Islet precursor cell (in vitro differentiated cells): ENCODE data around the gene EPB41L5.
"Not testable (repeated sequence)": the region's sequence is repeated elsewhere in the genome, so short reads cannot be mapped to it uniquely, and the experiment has no call there.

ENCODE experiments used
- DNase-seq: peaks from one replicate; pipeline ENCODE4 v3.0.0-alpha.2; 2018

EPB41L5 gene

GRCh38 chr2:120032297-120032696 is 19.4 kb downstream of the EPB41L5 start:
- no peak for DNase-seq

- no peak for DNase-seq
These were observed 21.1 kb downstream of the EPB41L5 start for GRCh38 chr2:120034027-120034426.

- no peak for DNase-seq
These were observed 21.7 kb downstream of the EPB41L5 start for GRCh38 chr2:120034621-120035020.

GRCh38 chr2:120036145-120036544 is 23.3 kb downstream of the EPB41L5 start:
- DNase-seq, result no peak

- DNase-seq, result no peak
These were observed 25.2 kb downstream of the EPB41L5 start for GRCh38 chr2:120037995-120038541.

- no peak for DNase-seq
These were observed 29.5 kb downstream of the EPB41L5 start for GRCh38 chr2:120042359-120042758.

- DNase-seq, result no peak
These were observed 31.5 kb downstream of the EPB41L5 start for GRCh38 chr2:120044336-120044735.

- not testable (repeated sequence) for DNase-seq
These were observed 32.9 kb downstream of the EPB41L5 start for GRCh38 chr2:120045775-120046174.

- not testable (repeated sequence) for DNase-seq
These were observed 33.4 kb downstream of the EPB41L5 start for GRCh38 chr2:120046252-120046651.

- DNase-seq, result no peak
These were observed 39.7 kb downstream of the EPB41L5 start for GRCh38 chr2:120052597-120052996.

- no peak for DNase-seq
These were observed 41.0 kb downstream of the EPB41L5 start for GRCh38 chr2:120053891-120054290.

GRCh38 chr2:120059483-120059882 is 46.6 kb downstream of the EPB41L5 start:
- DNase-seq, result no peak

GRCh38 chr2:120060088-120060623 is 47.3 kb downstream of the EPB41L5 start:
- DNase-seq, result no peak

- DNase-seq, result no peak
These were observed 51.8 kb downstream of the EPB41L5 start for GRCh38 chr2:120064664-120065063.

- DNase-seq, result no peak
These were observed 54.1 kb downstream of the EPB41L5 start for GRCh38 chr2:120066800-120067547.

GRCh38 chr2:120068040-120068658 is 55.3 kb downstream of the EPB41L5 start:
- not testable (repeated sequence) for DNase-seq

- DNase-seq, result no peak
These were observed 62.7 kb downstream of the EPB41L5 start for GRCh38 chr2:120075545-120075944.

GRCh38 chr2:120077896-120078295 is 65.0 kb downstream of the EPB41L5 start:
- DNase-seq, result no peak

GRCh38 chr2:120079647-120080046 is 66.8 kb downstream of the EPB41L5 start:
- DNase-seq, result no peak

GRCh38 chr2:120091436-120091835 is 78.6 kb downstream of the EPB41L5 start:
- DNase-seq, result no peak

- DNase-seq, result no peak
These were observed 81.9 kb downstream of the EPB41L5 start for GRCh38 chr2:120094795-120095194.

GRCh38 chr2:120100627-120101026 is 87.8 kb downstream of the EPB41L5 start:
- no peak for DNase-seq

- no peak for DNase-seq
These were observed 91.0 kb downstream of the EPB41L5 start for GRCh38 chr2:120103723-120104467.
